Skeletal muscle satellite cell (primary cell): ENCODE measurements around the gene EEPD1. TPM values are rescaled to one million over a fixed set of nuclear protein-coding genes. Genes with fewer than 3 reads are reported as not detected.

Experiments used
- H3K27me3 ChIP-seq: 2 replicates; pipeline ENCODE4 v1.7.0; 2013; ENCODE audit warnings: low read length; ENCODE audit not compliant: control insufficient read depth, insufficient read depth
- H3K36me3 ChIP-seq: 2 replicates; pipeline ENCODE4 v1.7.0; 2013; ENCODE audit warnings: mild to moderate bottlenecking, control low read depth, low read length; ENCODE audit not compliant: insufficient read depth
- H3K4me1 ChIP-seq: 2 replicates; pipeline ENCODE4 v1.7.0; 2013; ENCODE audit warnings: low read length; ENCODE audit not compliant: control insufficient read depth, insufficient read depth
- H3K4me2 ChIP-seq: 2 replicates; pipeline ENCODE4 v1.7.0; 2013; ENCODE audit warnings: mild to moderate bottlenecking, low read length
- H3K4me3 ChIP-seq: 2 replicates; pipeline ENCODE4 v1.7.0; 2013; ENCODE audit warnings: low read length
- H3K9ac ChIP-seq: 2 replicates; pipeline ENCODE4 v1.7.0; 2013; ENCODE audit warnings: mild to moderate bottlenecking, low read depth, low read length, moderate library complexity
- H3K9me3 ChIP-seq: replicated peaks from 2 replicates; pipeline ENCODE4 v1.7.0; 2013; ENCODE audit warnings: mild to moderate bottlenecking, control low read depth, low read length
- small RNA-seq: library from RNA; depleted of rRNA; stranded (forward); fragments of <200 nt; gene quantifications from one replicate; pipeline ENCODE3, GENCODE V24; 2012

Gene EEPD1

DNA sequence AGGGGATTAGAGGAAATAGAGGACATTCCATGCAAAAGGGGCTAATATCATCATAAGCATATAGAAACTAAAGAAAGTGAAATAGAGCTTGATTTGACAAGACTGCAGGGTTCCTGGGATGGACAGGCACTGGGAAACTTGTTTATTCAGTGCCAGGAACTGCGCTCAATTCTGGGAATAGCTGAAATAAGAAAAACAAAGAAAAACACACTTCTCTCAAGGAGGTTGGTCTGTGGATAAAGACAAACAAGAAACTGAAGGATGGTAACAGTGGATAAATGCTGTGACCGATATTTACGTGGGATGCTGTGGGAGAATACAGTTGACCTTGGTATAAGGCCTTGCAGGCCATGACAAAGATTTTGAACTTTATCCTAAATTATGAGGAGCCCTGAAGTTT is 195.7 kb downstream of the EEPD1 start:
- H3K36me3 ChIP-seq: no peaks in the 10 kb centered on the region
- peaks cover 11% of the 10 kb centered on the region for H3K4me1 ChIP-seq
- no peak overlapping the region for H3K9ac ChIP-seq

DNA sequence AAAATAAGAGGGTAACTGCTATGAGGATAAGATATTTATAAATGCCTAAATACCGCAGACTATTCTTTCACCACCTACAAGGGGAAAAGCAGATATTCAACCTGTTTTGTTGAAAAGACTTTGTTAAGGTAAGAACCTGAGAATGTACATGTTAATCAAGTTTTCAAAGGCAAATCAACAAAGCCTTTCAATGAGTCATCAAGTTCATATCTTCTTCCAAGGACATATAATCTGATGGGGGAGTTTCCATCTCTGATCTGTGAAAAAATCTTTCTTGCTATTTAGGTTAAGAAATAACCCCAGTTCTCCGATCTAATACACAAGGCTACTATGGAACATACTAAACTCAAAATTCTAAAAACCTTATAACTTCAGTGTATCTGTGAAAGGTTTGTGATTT is 196.6 kb downstream of the EEPD1 start:
- no peak overlapping the region for H3K4me2 ChIP-seq
- H3K4me1 ChIP-seq: peaks cover 11% of the 10 kb centered on the region
- no peak overlapping the region for H3K9ac ChIP-seq
- H3K36me3 ChIP-seq: no peaks in the 10 kb centered on the region
- no peak overlapping the region for H3K4me3 ChIP-seq
- no peaks in the 10 kb centered on the region for H3K27me3 ChIP-seq
- H3K9me3 ChIP-seq: no peaks in the 10 kb centered on the region

More for the DNA sequence above, 195.7 kb downstream of the EEPD1 start:
- no peaks in the 10 kb centered on the region for H3K27me3 ChIP-seq
- H3K4me2 ChIP-seq: no peak overlapping the region
- no peaks in the 10 kb centered on the region for H3K9me3 ChIP-seq
- no peak overlapping the region for H3K4me3 ChIP-seq

Small RNA genes within 50 kb of the gene (small RNA-seq; reads per million reads assigned to genes)
- not detected for gene AC006960.1
- gene AC007327.1: not detected
- not detected for gene RF00019
